Measurements from ENCODE around the gene NPLOC4.

GRCh38 chr17:81535007-81535328, 101.9 kb downstream of the NPLOC4 start:
- TF ChIP-seq CTCF (IDR thresholded peaks at IDR 0.05; ENCODE audit: low read depth, low read length, missing input control) (no peak), HNF4A (conservative IDR thresholded peaks at IDR 0.05) (no peak)
